Caco-2 (cell line): ENCODE results near the gene MRPL47. TPM values are rescaled to one million over a fixed set of nuclear protein-coding genes. Genes with fewer than 3 reads are reported as not detected.

Experiments used
- BruUV-seq: library from RNA; stranded (reverse); fragments of 400-500 nt; replicated peaks from 2 replicates; lab custom pipeline; 2021; lab: Mats Ljungman, UMichigan
- CTCF ChIA-PET: fragments of 300-600 bp; sonication (Branson Sonifier 250); formaldehyde crosslinking; loops from one replicate; lab custom pipeline; 2022; ENCODE audit warnings: antibody characterized with exemption; lab: Charles Lee
- POLR2A ChIA-PET: fragments of 300-600 bp; sonication (Branson Sonifier 250); formaldehyde crosslinking; loops from one replicate; lab custom pipeline; 2022; ENCODE audit warnings: antibody characterized with exemption; lab: Charles Lee
- DNase-seq, 2 experiments: peaks; one replicate each; pipeline versions ENCODE4 v3.0.0 to v3.0.0-alpha.2; 2020 to 2022
- H3K27me3 ChIP-seq: replicated peaks from 2 replicates; pipeline ENCODE4 v1.6.0; 2011; ENCODE audit warnings: low read length; ENCODE audit not compliant: control insufficient read depth, insufficient read depth
- H3K36me3 ChIP-seq: 2 replicates; pipeline ENCODE4 v1.5.1; 2011; ENCODE audit warnings: low read length; ENCODE audit not compliant: control insufficient read depth, insufficient read depth
- H3K4me1 ChIP-seq: fragments of 250-450 bp; sonication (Bioruptor Pico); 2 replicates; pipeline ENCODE4 v1.5.1; 2020; ENCODE audit warnings: mild to moderate bottlenecking
- H3K4me3 ChIP-seq: 2 replicates; pipeline ENCODE4 v1.5.1; 2011; ENCODE audit warnings: low read depth, mild to moderate bottlenecking, control low read depth, low read length
- H3K9me3 ChIP-seq: fragments of 250-450 bp; sonication (Bioruptor Pico); 2 replicates; pipeline ENCODE4 v1.5.1; 2020; ENCODE audit warnings: mild to moderate bottlenecking, moderate library complexity
- H3K27ac Mint-ChIP-seq: one replicate; pipeline ENCODE4 v1.8.0; 2022; ENCODE audit warnings: mixed read lengths; ENCODE audit not compliant: unreplicated experiment
- H3K27me3 Mint-ChIP-seq: one replicate; pipeline ENCODE4 v1.8.0; 2022; ENCODE audit warnings: mixed read lengths; ENCODE audit not compliant: insufficient read depth, unreplicated experiment
- H3K36me3 Mint-ChIP-seq: one replicate; pipeline ENCODE4 v1.8.0; 2022; ENCODE audit warnings: mild to moderate bottlenecking, mixed read lengths; ENCODE audit not compliant: insufficient read depth, unreplicated experiment
- H3K4me1 Mint-ChIP-seq: one replicate; pipeline ENCODE4 v1.8.0; 2022; ENCODE audit warnings: low read depth, mixed read lengths; ENCODE audit not compliant: unreplicated experiment
- H3K4me3 Mint-ChIP-seq: one replicate; pipeline ENCODE4 v1.8.0; 2022; ENCODE audit warnings: mild to moderate bottlenecking, moderate library complexity, mixed read lengths; ENCODE audit not compliant: unreplicated experiment
- H3K9me3 Mint-ChIP-seq: one replicate; pipeline ENCODE4 v1.8.0; 2022; ENCODE audit warnings: mixed read lengths; ENCODE audit not compliant: unreplicated experiment
- intact Hi-C: fragments of 100-400 bp; cut with micrococcal nuclease; formaldehyde crosslinking; loops from one replicate; pipeline ENCODE4 v1.10.0; 2022; ENCODE audit not compliant: unreplicated experiment
- total RNA-seq: library from RNA; stranded (reverse); gene quantifications from 2 replicates; pipeline ENCODE4 v1.2.3, GENCODE V29; 2022
- TF ChIP-seq, protein P1 (sequence below), 2 experiments: fragments of 200-600 bp in 1 of 2; IDR thresholded peaks; 1 replicate in 1 of 2; 2 replicates in 1 of 2; pipeline versions ENCODE4 v1.5.1 to v1.8.0; 2011 to 2022; ENCODE audit warnings: antibody characterized with exemption in 1 of 2, control low read depth in 1 of 2, inconsistent platforms in 1 of 2, low read depth in 1 of 2, low read length in 1 of 2, mild to moderate bottlenecking in 1 of 2, moderate library complexity in 1 of 2; ENCODE audit not compliant: insufficient read depth in 1 of 2, severe bottlenecking in 1 of 2, unreplicated experiment in 1 of 2

The MRPL47 gene
- total RNA-seq, 1 experiment from 2014 or later, result 71.3 TPM

DNA sequence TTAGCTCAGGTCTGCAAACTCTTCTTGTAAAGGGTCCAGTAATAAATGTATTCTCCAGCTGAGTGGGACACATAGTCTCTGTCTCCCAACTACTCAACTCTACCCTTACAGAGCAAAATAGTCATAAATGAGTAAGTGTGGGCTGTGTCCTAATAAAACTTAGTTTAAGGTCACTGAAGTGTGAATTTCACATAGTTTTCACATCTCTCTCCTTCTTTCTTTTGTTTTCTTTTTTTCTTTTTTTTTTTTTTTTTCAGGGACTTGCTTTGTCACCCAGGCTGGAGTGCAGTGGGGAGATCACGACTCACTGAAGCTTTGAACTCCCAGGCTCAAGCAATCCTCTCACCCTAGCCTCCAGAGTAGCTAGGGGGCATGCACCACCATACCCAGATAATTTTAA lies 43.6 kb downstream of the MRPL47 start:
- H3K9me3 ChIP-seq, result no peaks in the 10 kb centered on the region
- Mint-ChIP-seq H3K9me3 (no peaks in the 10 kb centered on the region), H3K27me3 (no peaks in the 10 kb centered on the region), H3K4me1 (peaks cover 6% of the 10 kb centered on the region), H3K27ac (no peak overlapping the region), H3K36me3 (peaks cover 19% of the 10 kb centered on the region), H3K4me3 (no peak overlapping the region)
- no TSS peak for BruUV-seq
- H3K27me3 ChIP-seq, result no peaks in the 10 kb centered on the region
- DNase-seq, result no peak
- TF ChIP-seq, protein P1, sequence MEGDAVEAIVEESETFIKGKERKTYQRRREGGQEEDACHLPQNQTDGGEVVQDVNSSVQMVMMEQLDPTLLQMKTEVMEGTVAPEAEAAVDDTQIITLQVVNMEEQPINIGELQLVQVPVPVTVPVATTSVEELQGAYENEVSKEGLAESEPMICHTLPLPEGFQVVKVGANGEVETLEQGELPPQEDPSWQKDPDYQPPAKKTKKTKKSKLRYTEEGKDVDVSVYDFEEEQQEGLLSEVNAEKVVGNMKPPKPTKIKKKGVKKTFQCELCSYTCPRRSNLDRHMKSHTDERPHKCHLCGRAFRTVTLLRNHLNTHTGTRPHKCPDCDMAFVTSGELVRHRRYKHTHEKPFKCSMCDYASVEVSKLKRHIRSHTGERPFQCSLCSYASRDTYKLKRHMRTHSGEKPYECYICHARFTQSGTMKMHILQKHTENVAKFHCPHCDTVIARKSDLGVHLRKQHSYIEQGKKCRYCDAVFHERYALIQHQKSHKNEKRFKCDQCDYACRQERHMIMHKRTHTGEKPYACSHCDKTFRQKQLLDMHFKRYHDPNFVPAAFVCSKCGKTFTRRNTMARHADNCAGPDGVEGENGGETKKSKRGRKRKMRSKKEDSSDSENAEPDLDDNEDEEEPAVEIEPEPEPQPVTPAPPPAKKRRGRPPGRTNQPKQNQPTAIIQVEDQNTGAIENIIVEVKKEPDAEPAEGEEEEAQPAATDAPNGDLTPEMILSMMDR (IDR thresholded peaks at IDR 0.05; ENCODE audit: insufficient read depth in 1 of 2, low read depth in 1 of 2, low read length in 1 of 2, severe bottlenecking in 1 of 2, unreplicated experiment in 1 of 2), result no peak
- ChIA-PET CTCF (interaction anchor here (0.6 kb wide), 3 partner anchors 13 to 514 kb away, joined by 4 to 5 read pairs (median 4); no protein-coding TSS in a partner anchor), POLR2A (no interaction called here)
- peaks cover 5% of the 10 kb centered on the region; the same call in 1 of the 2 replicates for H3K4me1 ChIP-seq
- H3K4me3 ChIP-seq, result no peak overlapping the region
- no peaks in the 10 kb centered on the region for H3K36me3 ChIP-seq
- intact Hi-C loops, result loop anchor here (5.0 kb wide), 1 partner anchor 413 kb away; the partner anchor contains the start of gene PIK3CA

DNA sequence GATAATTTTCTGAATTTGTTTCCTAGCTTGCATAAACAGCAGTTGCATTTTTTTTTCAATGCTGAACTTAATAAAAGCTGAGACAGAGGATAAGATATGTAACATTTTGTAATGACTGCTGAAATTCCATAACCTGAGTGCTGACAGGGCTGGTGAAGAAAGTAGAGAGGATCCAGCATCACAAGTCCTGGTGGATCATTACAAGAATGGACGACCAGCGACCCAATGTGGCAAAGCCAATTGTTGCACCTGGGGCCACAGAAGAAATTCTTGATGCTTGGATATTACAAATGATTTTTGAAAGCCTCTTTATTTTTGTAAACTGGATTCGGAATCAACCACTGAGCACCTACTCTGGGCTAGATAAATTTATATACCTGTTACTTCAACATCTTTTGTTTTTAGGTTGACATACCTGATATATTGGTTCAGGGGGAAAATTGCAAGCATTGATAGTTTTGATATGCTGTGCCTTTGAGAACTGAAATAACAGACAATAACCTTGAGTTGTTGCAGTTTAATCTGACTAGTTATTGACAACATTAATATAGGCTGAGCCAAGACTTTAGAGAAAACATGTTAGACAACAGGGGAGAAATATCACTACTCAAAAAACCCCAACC lies 45.6 kb downstream of the MRPL47 start:
- peaks cover 6% of the 10 kb centered on the region for H3K4me1 Mint-ChIP-seq
- H3K4me3 ChIP-seq, result no peak overlapping the region
- H3K4me1 ChIP-seq, result no peaks in the 10 kb centered on the region
- H3K27me3 Mint-ChIP-seq, result no peaks in the 10 kb centered on the region
- TF ChIP-seq, protein P1 (IDR thresholded peaks at IDR 0.05; ENCODE audit: insufficient read depth in 1 of 2, low read depth in 1 of 2, low read length in 1 of 2, severe bottlenecking in 1 of 2, unreplicated experiment in 1 of 2), result peak; percentile 75 to 87
- H3K27ac Mint-ChIP-seq, result no peak overlapping the region
- POLR2A ChIA-PET, result no interaction called here
- BruUV-seq, result no TSS peak
- intact Hi-C loops, result loop anchor here (1.0 to 10.0 kb wide), 4 partner anchors 113 to 544 kb away; no protein-coding TSS in a partner anchor
- H3K36me3 ChIP-seq, result no peaks in the 10 kb centered on the region
- no peaks in the 10 kb centered on the region for H3K27me3 ChIP-seq
- peak; percentile 66 to 72 for DNase-seq
- no peaks in the 10 kb centered on the region for H3K9me3 ChIP-seq
- no peak overlapping the region for H3K4me3 Mint-ChIP-seq
- no peaks in the 10 kb centered on the region for H3K9me3 Mint-ChIP-seq
- CTCF ChIA-PET, result interaction anchor here (1.0 kb wide), 1 partner anchor 112 kb away, joined by 4 read pairs; no protein-coding TSS in a partner anchor
- peaks cover 17% of the 10 kb centered on the region for H3K36me3 Mint-ChIP-seq

DNA sequence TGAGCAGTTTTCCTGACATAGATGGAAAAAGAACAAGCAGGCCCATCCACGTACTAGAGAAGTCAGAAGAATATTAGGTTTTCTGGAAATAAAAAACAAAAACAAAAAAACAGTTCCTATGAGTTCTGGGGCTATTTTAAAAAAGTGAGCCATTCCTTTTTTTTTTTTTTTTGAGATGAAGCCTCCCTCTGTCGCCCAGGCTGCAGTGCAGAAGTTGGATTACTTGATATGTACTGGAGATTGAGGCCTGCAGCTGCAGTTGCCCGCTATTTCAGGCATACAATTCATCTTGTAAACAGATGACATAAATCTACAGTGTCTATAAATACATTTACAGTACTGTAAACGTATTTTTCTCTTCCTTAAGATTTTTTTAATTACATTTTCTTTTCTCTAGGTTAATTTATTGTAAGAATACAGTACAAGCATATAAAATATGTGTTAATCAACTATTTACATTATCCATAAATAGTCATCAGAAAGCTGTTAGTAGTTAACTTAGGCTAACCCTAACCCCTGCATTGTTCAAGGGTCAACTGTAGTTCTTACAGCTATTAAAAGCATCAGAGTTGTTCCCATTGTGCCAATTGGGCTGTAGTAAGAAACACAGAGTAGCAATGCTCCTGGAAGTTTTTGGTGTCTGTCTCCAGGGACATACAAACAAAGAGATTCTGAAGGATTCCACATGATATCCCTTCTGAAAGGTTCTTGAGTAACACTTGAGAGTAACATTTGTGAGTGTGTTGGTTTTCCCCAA lies 52.9 kb downstream of the MRPL47 start:
- DNase-seq, result no peak
- no TSS peak for BruUV-seq

More for the DNA sequence above, 52.9 kb downstream of the MRPL47 start:
- no peaks in the 10 kb centered on the region for H3K36me3 ChIP-seq
- Mint-ChIP-seq H3K27me3 (no peaks in the 10 kb centered on the region), H3K27ac (no peak overlapping the region), H3K4me1 (peaks cover 30% of the 10 kb centered on the region), H3K4me3 (no peak overlapping the region), H3K9me3 (peaks cover 8% of the 10 kb centered on the region), H3K36me3 (no peaks in the 10 kb centered on the region)
- ChIA-PET POLR2A (no interaction called here), CTCF (interaction anchor here (0.6 kb wide), 1 partner anchor 11 kb away, joined by 3 read pairs; the partner anchor contains the start of gene ACTL6A)
- intact Hi-C loops, result loop anchor here (10.0 kb wide), 1 partner anchor 537 kb away; no protein-coding TSS in a partner anchor
- H3K9me3 ChIP-seq, result no peaks in the 10 kb centered on the region
- H3K4me3 ChIP-seq, result no peak overlapping the region
- no peaks in the 10 kb centered on the region for H3K27me3 ChIP-seq
- peaks cover 24% of the 10 kb centered on the region for H3K4me1 ChIP-seq
- TF ChIP-seq, protein P1 (IDR thresholded peaks at IDR 0.05; ENCODE audit: insufficient read depth in 1 of 2, low read depth in 1 of 2, low read length in 1 of 2, severe bottlenecking in 1 of 2, unreplicated experiment in 1 of 2), result no peak
